NCI-H1105 (cell line): ENCODE measurements around the gene AP3D1.

Experiments used
- DNase-seq: peaks from one replicate; lab custom pipeline; 2025; lab: John Stamatoyannopoulos, UW

Gene AP3D1

GRCh38 chr19:2180881-2181632 is 29.7 kb upstream of the AP3D1 start:
- no peak for DNase-seq

GRCh38 chr19:2180114-2180513 is 28.7 kb upstream of the AP3D1 start:
- DNase-seq = no peak

- DNase-seq = no peak
Measured at GRCh38 chr19:2179095-2179494, 27.7 kb upstream of the AP3D1 start.

- DNase-seq = no peak
Measured at GRCh38 chr19:2176337-2176994, 25.1 kb upstream of the AP3D1 start.

- no peak for DNase-seq
Measured at GRCh38 chr19:2175742-2176141, 24.4 kb upstream of the AP3D1 start.

GRCh38 chr19:2173767-2174577 is 22.6 kb upstream of the AP3D1 start:
- DNase-seq = no peak

GRCh38 chr19:2173388-2173766 is 22.0 kb upstream of the AP3D1 start:
- no peak for DNase-seq

- DNase-seq = no peak
Measured at GRCh38 chr19:2171349-2172145, 20.2 kb upstream of the AP3D1 start.

- DNase-seq = no peak
Measured at GRCh38 chr19:2170987-2171348, 19.6 kb upstream of the AP3D1 start.

GRCh38 chr19:2170219-2170618 is 18.9 kb upstream of the AP3D1 start:
- DNase-seq = no peak

- DNase-seq = no peak
Measured at GRCh38 chr19:2168619-2169424, 17.5 kb upstream of the AP3D1 start.

GRCh38 chr19:2167896-2168618 is 16.7 kb upstream of the AP3D1 start:
- DNase-seq = no peak

GRCh38 chr19:2166741-2167738 is 15.7 kb upstream of the AP3D1 start:
- DNase-seq = no peak

GRCh38 chr19:2164020-2164998 is 12.9 kb upstream of the AP3D1 start:
- no peak for DNase-seq

GRCh38 chr19:2160379-2160778 is 9.0 kb upstream of the AP3D1 start:
- no peak for DNase-seq

GRCh38 chr19:2157452-2157851 is 6.1 kb upstream of the AP3D1 start:
- no peak for DNase-seq

- DNase-seq = no peak
Measured at GRCh38 chr19:2154587-2155075, 3.3 kb upstream of the AP3D1 start.

GRCh38 chr19:2150794-2151338 is 500 bp downstream of the AP3D1 start:
- DNase-seq = no peak
